ENCODE measurements around the gene SLAMF1.

DNA sequence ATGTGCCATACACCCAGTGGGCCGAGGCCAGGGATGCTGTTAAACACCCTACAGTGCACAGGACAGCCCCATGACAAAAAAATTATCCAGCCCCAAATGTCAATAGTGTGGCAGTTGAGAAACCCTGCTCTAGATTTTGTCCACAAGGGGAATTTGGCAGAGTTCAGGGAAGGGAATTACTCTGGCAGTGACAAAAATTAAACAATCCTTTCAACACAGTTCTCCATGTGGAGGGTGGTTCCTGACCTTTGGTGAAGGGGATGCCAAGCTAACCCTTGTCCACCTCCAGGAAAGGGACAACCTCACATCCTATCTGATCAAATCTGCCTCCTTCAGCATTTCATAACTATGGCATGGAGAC, 39.2 kb downstream of the SLAMF1 start:
- no peak for TF ChIP-seq YY1 (IDR thresholded peaks at IDR 0.05; ENCODE audit: insufficient read depth, insufficient read length)
- TF ChIP-seq SUZ12 (IDR thresholded peaks at IDR 0.05; ENCODE audit: extremely low read depth, insufficient read depth, insufficient read length) = no peak
- no peak for TF ChIP-seq ZNF274 (IDR thresholded peaks at IDR 0.05; ENCODE audit: low read depth, low read length)

Data from NT2/D1 (cell line).